GM12873 (cell line): Measurements from ENCODE around the gene SMIM9.

Source experiments
- TF ChIP-seq, protein P1 (sequence below): IDR thresholded peaks from 2 replicates; pipeline ENCODE4 v1.5.1; 2012; ENCODE audit warnings: low read depth, mild to moderate bottlenecking, moderate library complexity, low read length, control low read depth; ENCODE audit not compliant: insufficient read depth; ENCODE audit errors: missing control alignments

Gene SMIM9

DNA sequence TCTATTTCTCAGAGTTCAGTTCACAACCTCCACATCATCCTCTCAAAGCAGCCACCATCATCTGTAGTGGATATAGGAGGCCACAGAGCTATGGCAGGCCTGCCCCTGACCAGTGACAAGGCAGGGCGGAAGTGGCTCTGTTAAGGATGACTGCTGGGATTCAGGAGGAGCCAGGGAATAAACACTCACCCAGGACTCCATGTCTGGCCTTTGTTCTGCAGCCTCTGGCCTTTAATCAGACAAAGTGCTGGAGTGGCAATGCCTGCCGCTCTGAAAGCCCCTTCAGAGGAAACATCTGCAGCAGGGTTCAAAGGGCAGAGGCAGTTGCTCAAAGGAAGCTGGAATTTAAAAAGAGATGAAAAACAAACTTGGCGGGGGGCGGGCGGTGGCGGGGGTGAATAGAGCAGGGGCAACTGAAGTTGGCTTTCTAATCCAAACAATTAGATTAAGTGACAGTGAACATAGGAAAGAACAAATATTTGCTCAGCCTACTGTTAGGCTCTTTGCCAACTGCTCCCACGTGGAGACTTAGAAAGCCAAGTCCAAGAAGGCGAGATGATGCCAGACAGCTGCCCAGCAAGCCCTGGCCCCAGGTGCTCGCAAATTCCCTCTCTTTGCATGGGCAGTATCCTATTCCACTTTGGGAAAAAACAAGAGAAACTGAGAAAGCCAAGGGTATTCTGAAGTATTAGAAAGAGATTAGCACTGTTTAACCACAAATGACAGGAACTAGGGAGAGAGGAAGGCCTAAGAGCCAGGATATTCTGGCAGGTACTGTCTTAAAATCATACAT, 34.7 kb downstream of the SMIM9 start:
- TF ChIP-seq, protein P1, sequence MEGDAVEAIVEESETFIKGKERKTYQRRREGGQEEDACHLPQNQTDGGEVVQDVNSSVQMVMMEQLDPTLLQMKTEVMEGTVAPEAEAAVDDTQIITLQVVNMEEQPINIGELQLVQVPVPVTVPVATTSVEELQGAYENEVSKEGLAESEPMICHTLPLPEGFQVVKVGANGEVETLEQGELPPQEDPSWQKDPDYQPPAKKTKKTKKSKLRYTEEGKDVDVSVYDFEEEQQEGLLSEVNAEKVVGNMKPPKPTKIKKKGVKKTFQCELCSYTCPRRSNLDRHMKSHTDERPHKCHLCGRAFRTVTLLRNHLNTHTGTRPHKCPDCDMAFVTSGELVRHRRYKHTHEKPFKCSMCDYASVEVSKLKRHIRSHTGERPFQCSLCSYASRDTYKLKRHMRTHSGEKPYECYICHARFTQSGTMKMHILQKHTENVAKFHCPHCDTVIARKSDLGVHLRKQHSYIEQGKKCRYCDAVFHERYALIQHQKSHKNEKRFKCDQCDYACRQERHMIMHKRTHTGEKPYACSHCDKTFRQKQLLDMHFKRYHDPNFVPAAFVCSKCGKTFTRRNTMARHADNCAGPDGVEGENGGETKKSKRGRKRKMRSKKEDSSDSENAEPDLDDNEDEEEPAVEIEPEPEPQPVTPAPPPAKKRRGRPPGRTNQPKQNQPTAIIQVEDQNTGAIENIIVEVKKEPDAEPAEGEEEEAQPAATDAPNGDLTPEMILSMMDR = no peak

DNA sequence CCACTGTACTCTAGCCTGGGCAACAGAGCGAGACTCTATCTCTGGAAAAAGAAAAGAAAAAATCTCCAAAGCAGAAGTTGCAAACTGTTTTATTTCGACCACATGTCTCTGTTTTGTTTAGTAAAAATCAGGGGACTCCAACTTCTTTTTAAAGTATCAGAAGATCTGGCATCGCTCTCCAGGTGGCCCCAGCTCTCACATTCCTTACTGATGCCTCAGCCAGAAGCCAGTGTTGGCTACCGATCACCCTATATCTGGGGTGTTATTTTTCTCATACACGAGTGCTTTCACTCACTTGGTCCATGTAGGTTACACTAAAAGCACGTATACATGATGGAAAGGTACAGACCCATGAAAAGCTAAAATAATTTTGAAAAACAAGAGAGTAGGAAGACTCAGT, 37.5 kb downstream of the SMIM9 start:
- TF ChIP-seq, protein P1 = no peak

DNA sequence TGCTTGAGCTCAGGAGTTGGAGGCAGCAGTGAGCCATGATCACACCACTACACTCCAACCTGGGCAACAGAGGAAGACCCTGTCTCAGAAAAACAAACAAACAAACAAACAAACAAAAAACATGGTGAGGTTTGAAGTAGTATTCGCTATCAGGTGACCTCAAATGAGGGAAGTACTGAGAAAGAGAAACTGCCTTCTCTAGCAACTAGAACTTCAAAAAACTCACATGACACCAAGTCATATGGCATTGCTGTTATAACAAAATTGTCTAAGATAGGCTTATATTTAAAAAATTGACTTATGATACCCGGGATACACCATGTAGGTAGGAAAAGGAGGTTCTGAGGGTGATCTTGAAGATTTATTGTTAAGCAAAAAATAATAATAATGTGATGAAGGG, 39.4 kb downstream of the SMIM9 start:
- TF ChIP-seq, protein P1 = no peak

DNA sequence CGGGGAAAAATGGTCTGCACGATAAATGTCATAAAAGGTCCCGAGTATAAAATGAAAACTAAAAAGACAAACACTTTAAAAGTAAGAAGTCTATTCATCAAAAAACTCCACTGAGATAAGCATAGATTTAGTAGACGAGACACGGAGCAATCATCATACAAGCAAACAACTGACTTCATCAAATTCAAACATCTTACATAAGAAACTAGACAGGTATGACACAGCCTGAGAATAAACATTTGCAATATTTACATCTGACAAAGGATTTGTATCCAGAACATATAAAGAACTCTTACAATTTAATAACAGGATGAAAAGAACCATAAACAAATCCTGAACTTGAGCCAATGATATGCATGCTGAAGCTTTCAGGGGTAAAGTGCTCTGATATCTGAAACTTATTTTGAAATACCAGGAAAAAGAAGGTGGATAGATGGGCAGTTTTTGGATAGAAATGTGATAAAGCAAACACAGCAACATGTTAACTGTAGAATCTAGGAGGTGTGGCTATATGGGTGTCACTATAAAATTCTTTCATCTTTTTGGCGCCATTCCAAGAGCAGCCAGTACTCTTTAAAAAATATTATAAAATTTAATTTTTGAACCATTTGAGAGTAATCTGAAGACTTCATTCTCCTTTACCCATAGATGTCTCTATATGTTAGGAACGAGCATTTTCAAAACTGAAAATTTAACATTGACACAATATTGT, 41.2 kb downstream of the SMIM9 start:
- TF ChIP-seq, protein P1 = no peak

DNA sequence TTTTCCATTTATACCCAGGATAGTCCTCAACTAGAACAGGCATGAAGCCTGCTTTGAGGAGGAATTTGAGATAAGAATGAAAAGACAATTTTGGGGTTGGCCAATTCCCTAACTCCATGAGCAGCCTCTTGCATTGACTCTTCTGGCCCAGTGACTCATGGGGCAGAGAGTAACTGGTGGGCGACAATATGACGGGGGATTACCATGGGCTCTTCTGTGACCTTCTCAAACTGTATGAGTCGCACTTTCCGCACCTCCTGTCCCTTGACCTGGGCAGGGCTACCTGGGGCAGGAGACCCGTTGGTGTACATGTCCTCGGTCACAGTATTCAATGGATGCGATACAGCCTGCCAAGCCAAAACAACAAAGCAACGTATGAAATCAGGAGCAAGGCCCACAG, 42.5 kb downstream of the SMIM9 start:
- TF ChIP-seq, protein P1 = no peak

DNA sequence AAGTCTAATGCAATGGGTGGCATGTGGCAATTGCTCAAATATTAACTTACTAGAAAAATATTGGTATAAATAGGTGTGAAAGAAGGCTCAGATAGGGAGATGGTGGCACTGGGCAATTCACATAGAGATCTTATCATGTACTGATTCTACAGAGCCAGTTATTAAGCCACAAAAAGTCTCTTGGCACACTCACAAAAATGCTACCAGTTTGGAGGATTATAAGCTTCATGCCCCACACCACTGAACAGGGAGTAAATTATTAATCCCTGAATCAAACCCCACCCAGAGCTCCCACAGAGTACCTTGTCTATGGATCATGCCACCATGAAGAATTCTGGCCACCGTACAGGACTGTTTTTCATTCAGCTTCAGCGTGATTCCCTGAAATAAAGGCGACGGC, 43.0 kb downstream of the SMIM9 start:
- TF ChIP-seq, protein P1 = no peak

DNA sequence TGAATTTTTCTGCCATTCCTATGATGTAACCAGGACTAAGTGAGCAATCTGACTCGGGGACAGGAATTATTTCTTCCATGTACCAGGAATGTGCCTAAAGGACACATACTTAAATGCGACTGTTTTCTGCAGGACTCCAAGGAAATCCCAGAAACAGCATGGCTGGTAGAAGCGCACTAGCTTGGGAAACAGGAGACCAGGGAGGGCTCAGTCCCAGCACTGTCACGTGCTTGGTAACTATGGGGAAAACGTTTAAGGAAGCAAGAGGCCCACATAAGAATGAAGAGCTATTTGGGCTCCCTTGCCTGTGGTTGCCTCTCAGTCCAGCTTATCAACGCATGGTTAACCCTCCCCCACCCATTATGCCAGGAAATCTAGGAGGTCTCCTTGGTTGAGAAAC, 48.7 kb downstream of the SMIM9 start:
- TF ChIP-seq, protein P1 = no peak
